IPS DF 6.9 (cell line): ENCODE data around the gene PPM1L.

Experiments
- DNase-seq: peaks from one replicate; pipeline ENCODE4 v3.0.0-alpha.2; 2013; ENCODE audit warnings: low read depth, low spot score
- H3K27ac ChIP-seq: one replicate; pipeline ENCODE4 v1.5.1; 2013; ENCODE audit warnings: low read length, control low read depth
- H3K27me3 ChIP-seq: 2 replicates; pipeline ENCODE4 v1.6.1; 2013; ENCODE audit warnings: mild to moderate bottlenecking, low read length; ENCODE audit not compliant: control insufficient read depth, insufficient read depth
- H3K36me3 ChIP-seq: 2 replicates; pipeline ENCODE4 v1.6.1; 2013; ENCODE audit warnings: low read length; ENCODE audit not compliant: control insufficient read depth, insufficient read depth
- H3K4me1 ChIP-seq: 2 replicates; pipeline ENCODE4 v1.6.1; 2013; ENCODE audit warnings: low read length; ENCODE audit not compliant: control insufficient read depth, insufficient read depth
- H3K4me3 ChIP-seq: 2 replicates; pipeline ENCODE4 v1.5.1; 2013; ENCODE audit warnings: mild to moderate bottlenecking, low read length
- H3K9me3 ChIP-seq: 2 replicates; pipeline ENCODE4 v1.6.1; 2013; ENCODE audit warnings: low read length, inconsistent platforms; ENCODE audit not compliant: control insufficient read depth, insufficient read depth
- WGBS: extraction: QIAGEN DNeasy Blood & Tissue Kit; methylation state at CpG from one replicate; pipeline ENCODE4 v1.1.7; 2013; ENCODE audit warnings: mixed read lengths, missing lambda C conversion rate; ENCODE audit not compliant: insufficient read length, insufficient coverage; 5-methylcytosine and 5-hydroxymethylcytosine counted together

PPM1L gene

GRCh38 chr3:160826408-160826807 is 70.4 kb downstream of the PPM1L start:
- Histone ChIP-seq H3K4me1 (0 out of 2 replicates have a peak, but pooled peaks cover 2% of the 10 kb centered on the region), H3K4me3 (no peak overlapping the region), H3K27me3 (no peaks in the 10 kb centered on the region), H3K27ac (no peak overlapping the region), H3K36me3 (no peaks in the 10 kb centered on the region), H3K9me3 (no peaks in the 10 kb centered on the region)
- no peak for DNase-seq

- no CpG with 5 or more reads among the region's 2 CpGs for WGBS
- Histone ChIP-seq H3K27ac (no peak overlapping the region), H3K4me3 (no peak overlapping the region), H3K9me3 (no peaks in the 10 kb centered on the region), H3K36me3 (no peaks in the 10 kb centered on the region), H3K4me1 (0 out of 2 replicates have a peak, but pooled peaks cover 2% of the 10 kb centered on the region), H3K27me3 (no peaks in the 10 kb centered on the region)
- no peak for DNase-seq
Observed at GRCh38 chr3:160826991-160827390, 71.0 kb downstream of the PPM1L start.

DNA sequence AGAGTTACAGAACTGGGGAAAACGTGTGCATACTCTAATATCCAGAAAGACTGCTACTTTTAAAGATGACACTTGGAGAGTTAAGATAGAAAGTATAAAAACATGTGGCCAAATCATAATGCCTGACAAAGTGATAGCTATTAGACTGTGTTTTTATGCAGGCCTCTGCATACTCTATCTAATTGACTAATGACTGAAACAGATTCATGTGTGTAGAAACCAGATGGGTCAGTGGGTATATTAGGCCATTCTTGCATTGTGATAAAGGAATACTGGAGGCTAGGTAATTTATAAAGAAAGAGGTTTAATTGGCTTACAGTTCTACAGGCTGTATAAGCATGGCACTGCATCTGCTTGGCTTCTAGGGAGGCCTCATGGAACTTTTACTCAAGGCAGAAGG is 71.5 kb downstream of the PPM1L start:
- no peak for DNase-seq
- WGBS: no CpG with 5 or more reads among the region's 1 CpG
- H3K27ac ChIP-seq: no peak overlapping the region

DNA sequence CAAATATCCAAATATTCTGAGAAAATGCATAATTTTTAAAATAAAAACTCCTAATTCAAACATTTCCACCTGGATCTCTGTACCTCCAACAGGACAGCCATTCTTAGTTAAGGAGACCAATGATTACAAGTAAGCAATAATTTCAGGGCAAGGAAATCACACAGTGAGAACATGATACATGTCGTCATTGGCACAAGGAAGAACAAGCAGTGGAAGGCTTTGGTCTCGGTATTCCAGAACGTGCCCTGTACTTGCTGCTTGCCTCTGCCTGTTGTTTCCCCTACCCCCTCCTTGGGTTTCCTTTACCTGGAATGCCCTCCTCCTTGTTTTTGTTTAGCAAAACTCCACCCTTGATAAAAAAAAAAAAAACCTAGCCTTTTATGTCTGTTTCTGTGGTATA is 72.8 kb downstream of the PPM1L start:
- H3K9me3 ChIP-seq: no peaks in the 10 kb centered on the region
- WGBS: no CpG with 5 or more reads among the region's 3 CpGs
- H3K4me1 ChIP-seq: 0 out of 2 replicates have a peak, but pooled peaks cover 2% of the 10 kb centered on the region
- no peaks in the 10 kb centered on the region for H3K27me3 ChIP-seq
- H3K27ac ChIP-seq: no peak overlapping the region
- no peak for DNase-seq
- no peaks in the 10 kb centered on the region for H3K36me3 ChIP-seq
- H3K4me3 ChIP-seq: no peak overlapping the region

More for the DNA sequence above, 71.5 kb downstream of the PPM1L start:
- Histone ChIP-seq H3K36me3 (no peaks in the 10 kb centered on the region), H3K4me1 (0 out of 2 replicates have a peak, but pooled peaks cover 2% of the 10 kb centered on the region), H3K9me3 (no peaks in the 10 kb centered on the region), H3K27me3 (no peaks in the 10 kb centered on the region), H3K4me3 (no peak overlapping the region)

DNA sequence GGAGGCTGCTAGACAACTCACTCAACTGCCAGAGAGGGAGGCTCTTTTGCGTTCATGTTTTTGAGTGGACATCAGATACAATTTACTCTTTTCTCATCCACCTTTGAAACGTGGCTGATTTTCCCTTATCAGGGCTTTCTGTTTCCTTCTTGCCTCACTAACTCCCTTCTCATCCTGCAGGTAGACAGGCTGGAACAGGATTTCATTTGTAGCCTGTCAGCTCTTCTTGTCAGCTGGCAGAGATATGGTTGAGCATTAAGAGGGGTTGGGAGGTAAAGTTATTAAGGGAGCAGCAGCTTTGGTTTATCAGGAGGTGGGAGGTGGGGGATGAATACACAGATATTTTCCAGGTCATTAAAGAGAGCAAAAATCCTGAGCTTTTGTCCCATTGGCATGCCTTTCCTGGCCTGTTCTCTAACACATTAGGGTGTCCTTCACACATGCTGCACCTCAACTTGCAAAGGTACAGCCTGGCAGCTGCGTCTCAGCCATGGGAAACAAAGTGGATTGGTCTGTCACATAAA is 73.5 kb downstream of the PPM1L start:
- Histone ChIP-seq H3K36me3 (no peaks in the 10 kb centered on the region), H3K9me3 (no peaks in the 10 kb centered on the region), H3K4me3 (no peak overlapping the region), H3K27ac (no peak overlapping the region), H3K4me1 (0 out of 2 replicates have a peak, but pooled peaks cover 2% of the 10 kb centered on the region), H3K27me3 (no peaks in the 10 kb centered on the region)
- no peak for DNase-seq
- WGBS: no CpG with 5 or more reads among the region's 3 CpGs

GRCh38 chr3:160830796-160831195 is 74.8 kb downstream of the PPM1L start:
- no peak overlapping the region for H3K27ac ChIP-seq
- H3K9me3 ChIP-seq: no peaks in the 10 kb centered on the region
- no peak for DNase-seq
- no CpG with 5 or more reads among the region's 1 CpG for WGBS
- no peak overlapping the region for H3K4me3 ChIP-seq
- H3K4me1 ChIP-seq: 0 out of 2 replicates have a peak, but pooled peaks cover 1% of the 10 kb centered on the region
- no peaks in the 10 kb centered on the region for H3K27me3 ChIP-seq
- no peaks in the 10 kb centered on the region for H3K36me3 ChIP-seq

- Histone ChIP-seq H3K9me3 (no peaks in the 10 kb centered on the region), H3K27ac (no peak overlapping the region), H3K4me3 (no peak overlapping the region), H3K36me3 (no peaks in the 10 kb centered on the region), H3K4me1 (no peaks in the 10 kb centered on the region), H3K27me3 (no peaks in the 10 kb centered on the region)
- WGBS: no CpG with 5 or more reads among the region's 3 CpGs
- no peak for DNase-seq
Observed at GRCh38 chr3:160831401-160831800, 75.4 kb downstream of the PPM1L start.

DNA sequence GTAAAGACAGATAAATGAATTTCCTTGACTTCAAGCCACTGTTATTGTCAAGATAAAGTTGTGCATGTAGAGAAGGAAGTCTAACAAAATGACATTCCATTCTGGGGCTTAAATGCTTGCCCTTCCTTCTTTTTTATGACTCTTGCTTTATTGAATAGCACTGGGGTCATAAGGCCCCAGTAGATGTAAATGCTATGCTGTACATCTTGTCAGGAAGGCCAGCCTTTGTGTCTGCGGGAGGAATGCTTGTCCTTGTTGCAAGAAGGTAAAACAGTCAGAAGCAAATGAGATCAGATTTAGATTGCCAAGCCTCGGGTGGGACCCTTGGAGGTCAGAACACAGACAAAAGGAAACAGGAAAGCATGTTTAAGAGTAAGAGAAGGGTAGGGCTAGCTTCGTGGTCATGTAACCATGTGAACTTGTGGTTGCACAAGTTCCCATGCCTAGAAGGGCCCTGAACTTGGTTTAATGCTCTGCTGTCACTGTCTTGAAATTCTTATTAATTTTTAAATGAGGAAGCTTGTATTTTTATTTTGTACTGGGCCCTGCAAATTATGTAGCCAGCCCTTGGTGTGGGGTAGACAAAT is 81.5 kb downstream of the PPM1L start:
- Histone ChIP-seq H3K4me1 (no peaks in the 10 kb centered on the region), H3K27me3 (no peaks in the 10 kb centered on the region), H3K27ac (no peak overlapping the region), H3K36me3 (no peaks in the 10 kb centered on the region), H3K9me3 (no peaks in the 10 kb centered on the region), H3K4me3 (no peak overlapping the region)
- no peak for DNase-seq
- WGBS: no CpG with 5 or more reads among the region's 3 CpGs

DNA sequence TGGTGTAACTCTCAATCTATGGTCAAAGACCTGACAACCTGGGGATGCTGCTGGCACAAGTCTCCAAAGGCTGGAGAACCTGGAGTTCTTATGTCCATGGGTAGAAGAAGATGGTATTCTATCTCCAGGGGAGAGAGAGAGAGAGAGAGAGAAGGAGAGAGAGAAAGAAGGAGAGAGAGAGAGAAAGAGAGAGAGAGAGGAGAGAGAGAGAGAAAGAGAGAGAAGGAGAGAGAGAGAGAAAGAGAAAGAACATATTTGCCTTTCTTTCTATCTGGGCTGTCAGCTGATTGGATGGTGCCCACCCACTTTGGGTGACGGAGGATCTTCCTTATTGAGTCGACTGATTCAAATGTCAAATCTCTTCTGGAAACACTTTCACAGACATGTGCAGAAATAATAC is 84.6 kb downstream of the PPM1L start:
- Histone ChIP-seq H3K9me3 (no peaks in the 10 kb centered on the region), H3K27ac (no peak overlapping the region), H3K4me1 (no peaks in the 10 kb centered on the region), H3K27me3 (no peaks in the 10 kb centered on the region), H3K36me3 (no peaks in the 10 kb centered on the region), H3K4me3 (no peak overlapping the region)
- no CpG with 5 or more reads among the region's 2 CpGs for WGBS
- DNase-seq: no peak

- Histone ChIP-seq H3K36me3 (no peaks in the 10 kb centered on the region), H3K9me3 (no peaks in the 10 kb centered on the region), H3K4me3 (no peak overlapping the region), H3K27ac (no peak overlapping the region), H3K4me1 (no peaks in the 10 kb centered on the region), H3K27me3 (no peaks in the 10 kb centered on the region)
- WGBS: no CpG with 5 or more reads among the region's 1 CpG
- no peak for DNase-seq
Observed at GRCh38 chr3:160841455-160841854, 85.4 kb downstream of the PPM1L start.
